IPS-NIHi11 (cell line): ENCODE data around the gene CBARP.
"Not testable (repeated sequence)": the region's sequence is repeated elsewhere in the genome, so short reads cannot be mapped to it uniquely, and the experiment has no call there.

Experiments used
- DNase-seq: peaks from one replicate; pipeline ENCODE4 v3.0.0; 2012; ENCODE audit warnings: mixed read lengths, low spot score

Gene CBARP

DNA sequence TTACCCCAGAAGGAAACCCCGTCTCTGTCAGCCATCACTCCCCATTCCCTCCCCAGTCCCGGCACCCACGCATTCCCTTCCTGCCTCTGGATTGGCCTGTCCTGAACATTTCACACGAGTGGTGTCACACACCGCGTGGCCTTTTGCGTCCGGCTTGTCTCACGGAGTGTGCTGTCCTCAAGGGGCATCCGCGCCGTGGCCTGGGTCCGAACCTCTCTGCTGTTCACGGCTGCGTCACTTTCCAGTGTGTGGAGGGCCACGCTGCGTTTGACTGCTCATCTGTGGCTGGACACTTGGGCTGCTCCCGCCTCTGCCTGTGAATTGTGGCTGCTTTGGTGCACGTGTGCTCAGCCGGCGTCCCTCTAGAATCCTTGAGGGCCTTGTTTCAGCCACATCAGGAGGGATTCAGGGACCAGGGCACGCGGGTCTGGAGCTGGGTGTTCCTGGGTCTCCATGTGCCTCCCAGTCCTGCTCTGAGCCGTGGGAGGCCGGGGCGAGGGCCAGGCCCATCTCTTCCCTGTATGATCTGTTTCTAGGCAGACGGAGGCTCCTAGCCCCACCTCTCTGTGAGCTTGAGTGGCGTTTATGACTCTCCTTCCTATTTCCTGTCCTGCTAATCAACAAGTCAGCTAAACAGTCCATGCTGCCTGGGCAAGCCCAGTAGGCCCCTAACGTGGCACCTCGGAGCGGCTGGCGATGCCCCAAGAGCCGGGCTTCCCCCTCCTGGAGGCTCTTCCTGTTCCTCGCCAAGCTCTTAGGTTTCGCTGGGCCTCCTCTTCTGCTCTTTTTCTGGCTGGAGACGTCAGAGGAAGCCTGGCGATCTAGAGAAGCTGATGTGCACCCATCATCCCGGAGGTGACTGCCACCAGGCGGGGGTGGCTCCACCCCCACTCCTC, 24.2 kb downstream of the CBARP start:
- DNase-seq = no peak

DNA sequence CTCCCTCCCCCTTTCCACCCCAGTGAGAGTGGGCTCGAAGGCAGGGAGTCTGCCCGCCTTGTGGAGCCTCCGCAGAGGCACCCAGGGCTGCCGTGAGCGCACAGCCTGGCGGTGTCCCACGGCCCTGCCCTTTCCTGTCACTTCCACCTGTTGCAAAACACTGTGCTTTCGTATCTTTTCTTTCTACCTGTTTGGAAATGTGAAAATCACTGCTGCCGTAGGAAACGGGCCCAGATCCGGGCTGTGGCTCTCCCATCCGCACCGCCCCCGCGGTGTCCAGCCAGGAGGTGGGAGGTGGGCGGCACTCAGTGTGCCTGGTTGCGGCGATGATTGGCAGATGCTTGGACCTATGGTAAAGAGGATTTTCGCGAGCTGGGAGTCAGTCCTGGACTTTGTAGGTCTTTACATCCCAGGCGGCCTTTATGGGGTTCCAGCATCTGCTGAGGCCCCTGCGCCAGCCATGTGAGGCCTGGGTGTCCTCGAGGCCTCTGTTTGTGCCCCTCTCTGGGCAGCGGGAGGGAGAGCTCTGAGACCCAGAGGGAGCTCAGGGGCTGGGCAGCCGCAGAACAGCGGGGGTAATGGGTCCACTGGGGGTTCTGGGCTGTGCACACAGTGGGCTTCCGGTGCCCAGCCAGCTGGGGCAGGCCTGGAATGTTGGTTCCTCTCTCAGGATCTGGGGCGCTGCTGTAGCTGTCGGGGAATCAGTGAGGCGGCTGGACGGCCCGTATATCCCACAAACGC, 26.1 kb downstream of the CBARP start:
- no peak for DNase-seq

DNA sequence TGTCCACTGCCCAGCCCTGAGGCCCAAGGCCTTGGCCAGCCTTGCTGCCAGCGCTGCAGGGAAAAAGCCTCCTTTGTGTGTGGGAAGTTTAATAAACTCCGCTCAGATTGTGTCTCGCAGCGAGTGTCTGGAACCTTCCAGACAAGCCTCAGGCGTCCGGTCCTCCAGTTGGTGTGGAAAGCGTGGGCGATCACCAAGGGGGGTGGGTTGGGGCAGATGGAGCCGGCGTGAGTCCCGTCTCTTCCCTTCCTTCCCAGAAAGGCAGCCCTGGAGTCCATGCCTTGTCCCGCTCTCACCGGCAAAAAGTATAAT, 27.6 kb downstream of the CBARP start:
- DNase-seq = no peak

DNA sequence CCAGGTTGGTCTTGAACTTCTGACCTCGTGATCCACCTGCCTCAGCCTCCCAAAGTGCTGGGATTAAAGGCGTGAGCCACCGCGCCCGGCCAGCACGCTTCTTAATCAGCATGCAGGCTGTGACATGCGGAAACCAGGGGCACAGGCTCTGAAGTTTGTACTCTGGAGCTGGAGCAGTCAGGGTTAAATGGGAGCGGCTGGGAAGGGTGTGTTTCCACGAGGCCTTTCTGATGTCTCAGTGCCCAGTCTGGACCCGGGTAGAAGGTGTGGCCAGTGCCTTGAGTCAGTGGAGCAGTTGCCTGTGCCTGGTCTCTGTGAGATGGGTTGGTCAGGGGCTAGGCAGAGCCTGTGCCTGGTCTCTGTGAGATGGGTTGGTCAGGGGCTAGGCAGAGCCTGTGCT, 29.0 kb downstream of the CBARP start:
- DNase-seq = not testable (repeated sequence)

DNA sequence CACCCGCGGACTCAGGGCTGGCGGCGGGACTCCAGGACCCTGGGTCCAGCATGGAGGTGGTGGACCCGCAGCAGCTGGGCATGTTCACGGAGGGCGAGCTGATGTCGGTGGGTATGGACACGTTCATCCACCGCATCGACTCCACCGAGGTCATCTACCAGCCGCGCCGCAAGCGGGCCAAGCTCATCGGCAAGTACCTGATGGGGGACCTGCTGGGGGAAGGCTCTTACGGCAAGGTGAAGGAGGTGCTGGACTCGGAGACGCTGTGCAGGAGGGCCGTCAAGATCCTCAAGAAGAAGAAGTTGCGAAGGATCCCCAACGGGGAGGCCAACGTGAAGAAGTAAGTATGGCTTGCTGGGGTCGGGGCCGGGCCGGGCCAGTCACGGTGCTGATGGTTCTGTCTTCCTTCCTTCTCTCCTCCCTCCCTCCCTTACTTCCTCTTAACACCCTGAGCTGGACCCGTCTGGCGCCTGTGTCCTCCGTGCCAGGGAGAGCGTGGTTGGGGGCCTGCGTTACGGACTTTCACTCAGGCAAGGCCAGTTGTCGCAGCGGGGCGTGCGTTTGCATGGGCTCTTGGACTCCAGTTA, 30.8 kb downstream of the CBARP start:
- no peak for DNase-seq

DNA sequence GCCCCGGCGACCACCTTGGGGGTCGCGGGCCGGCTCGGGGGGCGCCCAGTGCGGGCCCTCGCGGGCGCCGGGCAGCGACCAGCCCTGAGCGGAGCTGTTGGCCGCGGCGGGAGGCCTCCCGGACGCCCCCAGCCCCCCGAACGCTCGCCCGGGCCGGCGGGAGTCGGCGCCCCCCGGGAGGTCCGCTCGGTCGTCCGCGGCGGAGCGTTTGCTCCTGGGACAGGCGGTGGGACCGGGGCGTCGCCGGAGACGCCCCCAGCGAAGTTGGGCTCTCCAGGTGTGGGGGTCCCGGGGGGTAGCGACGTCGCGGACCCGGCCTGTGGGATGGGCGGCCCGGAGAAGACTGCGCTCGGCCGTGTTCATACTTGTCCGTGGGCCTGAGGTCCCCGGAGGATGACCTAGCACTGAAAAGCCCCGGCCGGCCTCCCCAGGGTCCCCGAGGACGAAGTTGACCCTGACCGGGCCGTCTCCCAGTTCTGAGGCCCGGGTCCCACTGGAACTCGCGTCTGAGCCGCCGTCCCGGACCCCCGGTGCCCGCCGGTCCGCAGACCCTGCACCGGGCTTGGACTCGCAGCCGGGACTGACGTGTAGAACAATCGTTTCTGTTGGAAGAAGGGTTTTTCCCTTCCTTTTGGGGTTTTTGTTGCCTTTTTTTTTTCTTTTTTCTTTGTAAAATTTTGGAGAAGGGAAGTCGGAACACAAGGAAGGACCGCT, 31.5 kb downstream of the CBARP start:
- DNase-seq = peak; percentile 51

DNA sequence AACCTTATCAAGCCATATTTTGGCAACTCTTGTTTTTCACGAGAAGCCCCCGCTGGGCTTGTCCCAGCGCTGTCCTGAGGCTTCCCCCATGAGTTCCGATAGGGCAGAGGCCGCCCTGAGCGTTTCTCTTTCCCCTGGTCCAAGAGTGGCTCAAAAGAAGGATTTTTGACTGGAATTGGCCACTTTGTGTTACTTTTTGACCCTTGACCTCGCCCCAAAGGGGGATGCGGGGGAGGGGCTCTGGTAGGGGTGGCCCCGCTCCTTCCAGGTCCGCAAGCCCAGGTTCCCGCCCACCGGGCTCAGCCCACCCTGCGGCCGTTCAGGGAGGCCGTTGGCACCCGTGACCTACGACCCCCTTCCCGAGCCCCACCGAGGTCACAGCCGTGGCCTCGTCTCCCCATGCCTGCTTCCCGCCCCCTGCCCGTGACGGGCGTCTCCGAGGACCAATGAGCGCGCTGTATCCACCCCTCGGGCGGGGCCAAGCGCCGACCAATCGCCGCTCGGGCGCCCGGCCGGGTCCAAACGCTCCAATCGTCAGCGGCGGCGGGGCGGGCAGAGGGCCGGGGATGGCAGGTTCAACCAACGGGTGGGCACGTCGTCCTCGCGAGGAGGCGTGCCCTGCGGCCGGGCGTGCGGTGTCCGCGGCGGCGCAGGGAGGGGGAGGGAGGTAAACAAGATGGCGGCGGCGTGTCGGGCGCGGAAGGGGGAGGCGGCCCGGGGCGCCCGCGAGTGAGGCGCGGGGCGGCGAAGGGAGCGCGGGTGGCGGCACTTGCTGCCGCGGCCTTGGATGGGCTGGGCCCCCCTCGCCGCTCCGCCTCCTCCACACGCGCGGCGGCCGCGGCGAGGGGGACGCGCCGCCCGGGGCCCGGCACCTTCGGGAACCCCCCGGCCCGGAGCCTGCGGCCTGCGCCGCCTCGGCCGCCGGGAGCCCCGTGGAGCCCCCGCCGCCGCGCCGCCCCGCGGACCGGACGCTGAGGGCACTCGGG, 32.4 kb downstream of the CBARP start, which contains the start of gene STK11:
Gene STK11, plus strand, starts transcription at position 665 of the 986 bp plus-strand sequence. CDS start 1,136 bp downstream, outside the sequence.
- DNase-seq = peak; percentile 100

DNA sequence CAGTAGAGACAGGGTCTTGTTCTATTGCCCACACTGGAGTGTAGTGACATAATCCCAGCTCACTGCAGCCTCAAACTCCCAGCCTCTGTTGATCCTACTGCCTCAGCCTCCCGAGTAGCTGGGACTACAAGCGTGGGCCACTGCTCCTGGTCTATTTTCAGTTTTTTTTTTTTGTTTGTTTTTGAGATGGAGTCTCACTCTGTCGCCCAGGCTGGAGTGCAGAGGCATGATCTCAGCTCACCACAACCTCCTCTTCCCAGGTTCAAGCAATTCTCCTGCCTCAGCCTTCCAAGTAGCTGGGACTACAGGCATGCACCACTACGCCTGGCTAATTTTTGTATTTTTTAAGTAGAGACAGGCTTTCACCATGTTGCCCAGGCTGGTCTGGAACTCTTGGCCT, 37.2 kb downstream of the CBARP start:
- DNase-seq = not testable (repeated sequence)

DNA sequence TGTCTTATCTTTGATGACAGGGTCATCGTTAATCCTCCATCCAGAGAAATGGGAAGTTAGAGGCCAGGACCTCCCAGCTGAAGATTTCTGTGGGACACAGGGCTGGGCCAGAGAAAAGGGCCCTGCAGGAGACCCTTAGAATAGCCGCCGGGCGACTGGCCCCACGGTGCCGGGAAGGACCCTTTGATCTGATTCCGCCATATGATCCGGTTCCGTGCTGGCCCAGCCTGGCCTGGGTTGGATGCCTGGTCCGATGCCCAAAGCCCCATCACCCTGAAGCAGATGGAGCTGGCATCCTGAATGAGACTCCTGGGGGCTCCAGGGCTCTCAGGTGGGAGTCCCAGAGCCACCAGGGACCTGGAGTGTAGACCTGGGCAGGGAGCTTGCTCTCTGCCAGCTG, 38.3 kb downstream of the CBARP start:
- no peak for DNase-seq

DNA sequence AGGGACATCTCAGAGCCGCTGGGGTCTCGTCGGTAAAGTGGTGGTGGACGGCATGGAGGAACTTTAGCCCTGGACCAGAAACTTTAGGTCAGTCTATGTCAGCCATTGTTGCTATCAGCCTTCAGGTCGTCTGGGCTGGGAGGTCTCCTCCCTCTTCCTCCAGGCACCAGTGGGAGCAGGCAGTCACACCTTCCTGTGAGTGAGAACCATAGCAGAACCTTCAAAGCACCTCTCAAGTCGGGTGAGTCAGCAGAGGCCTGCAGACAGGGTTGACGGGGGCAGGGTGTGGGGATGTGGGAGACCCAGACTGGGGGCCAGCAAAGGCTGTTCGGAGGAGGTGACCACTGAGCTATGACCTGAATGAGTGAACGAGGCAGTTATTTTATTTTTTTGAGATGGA, 48.4 kb downstream of the CBARP start:
- DNase-seq = no peak

DNA sequence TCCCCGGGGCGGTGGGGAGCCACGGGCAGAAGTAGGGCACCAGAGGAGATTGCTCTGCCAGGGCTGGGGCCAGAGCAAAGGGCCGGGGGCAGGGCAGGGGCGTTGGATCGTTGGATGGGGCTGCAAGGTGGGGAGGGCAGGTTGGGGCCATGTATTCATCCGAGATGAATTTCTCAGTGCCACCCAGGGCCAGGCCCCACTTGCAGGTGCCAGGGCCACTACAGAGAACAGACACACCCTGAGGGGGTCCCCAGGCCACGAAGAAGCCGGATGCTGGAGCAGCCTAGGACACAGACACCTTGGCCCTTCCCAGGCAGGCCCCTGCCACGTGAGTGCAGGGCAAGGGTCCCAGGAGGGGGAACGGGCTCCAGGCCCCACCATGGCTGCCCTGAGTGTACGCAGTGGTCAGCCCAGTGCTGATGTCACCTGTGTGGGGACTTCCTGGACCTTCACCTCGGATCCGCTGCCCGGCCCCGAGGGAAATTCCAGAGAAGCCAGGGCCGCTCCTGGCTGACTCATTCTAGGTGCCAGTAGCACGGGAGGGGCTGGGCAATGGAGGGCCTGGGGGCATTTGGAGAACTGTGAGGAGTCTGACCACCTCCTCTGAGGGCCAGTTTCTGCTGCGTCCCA, 54.1 kb downstream of the CBARP start:
- DNase-seq = peak; percentile 24

DNA sequence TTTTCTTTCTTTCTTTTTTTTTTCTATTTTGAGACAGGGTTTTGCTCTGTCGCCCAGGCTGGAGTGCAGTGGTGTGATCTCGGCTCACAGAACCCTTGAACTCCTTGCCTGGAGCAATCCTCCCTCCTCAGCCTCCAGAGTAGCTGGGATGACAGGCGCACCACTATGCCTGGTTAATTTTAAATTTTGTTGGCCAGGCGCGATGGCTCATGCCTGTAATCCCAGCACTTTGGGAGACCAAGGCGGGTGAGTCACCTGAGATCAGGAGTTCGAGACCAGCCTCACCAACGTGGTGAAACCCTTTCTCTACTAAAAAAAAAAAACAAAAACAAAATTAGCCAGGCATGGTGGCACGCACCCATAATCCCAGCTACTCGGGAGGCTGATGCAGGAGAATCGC, 55.1 kb downstream of the CBARP start:
- no peak for DNase-seq

DNA sequence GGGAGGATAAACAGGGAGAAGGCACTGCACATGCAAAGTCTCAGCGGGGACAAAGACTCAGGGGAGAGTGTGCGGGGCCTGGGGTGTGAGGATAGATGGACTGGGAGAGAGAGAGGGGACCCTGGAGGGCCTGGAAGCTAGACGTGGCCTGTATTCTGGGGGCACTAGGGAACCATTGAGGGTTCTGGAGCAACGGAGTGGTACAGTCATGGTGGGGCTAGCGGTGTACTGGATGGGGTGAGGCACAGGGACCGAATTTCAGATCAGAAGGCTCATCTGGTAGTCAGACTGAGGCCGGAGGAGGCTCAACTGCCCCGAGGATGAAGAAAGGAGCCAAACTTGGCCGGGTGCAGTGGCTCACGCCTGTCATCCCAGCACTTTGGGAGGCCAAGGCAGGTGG, 55.7 kb downstream of the CBARP start:
- DNase-seq = no peak

DNA sequence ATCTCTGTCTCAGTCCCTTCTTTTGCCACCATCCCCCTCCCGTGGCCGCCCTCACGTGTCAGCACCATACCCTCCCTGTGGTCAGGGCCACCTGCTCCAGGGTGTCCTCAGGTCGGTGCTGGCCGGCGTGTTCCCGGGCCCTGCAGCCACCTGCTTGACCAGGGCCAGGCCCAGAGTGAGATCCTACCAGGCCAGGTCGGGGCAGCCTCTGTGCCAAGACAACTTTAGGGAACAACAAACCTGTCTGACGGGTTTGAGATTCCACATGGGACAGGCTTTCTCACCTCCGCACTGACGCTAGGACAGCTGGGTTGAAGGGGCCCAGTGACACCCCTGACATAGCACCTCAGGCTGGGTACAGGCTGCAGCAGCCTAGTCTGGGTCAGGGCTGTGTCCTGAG, 56.2 kb downstream of the CBARP start:
- peak; percentile 41 for DNase-seq
